Neural cell (in vitro differentiated cells): ENCODE results near the gene NR1I3.

Experiments
- CTCF ChIP-seq: fragments of 450-650 bp; IDR thresholded peaks from 2 replicates; pipeline ENCODE4 v1.5.1; 2014; ENCODE audit warnings: antibody characterized with exemption, mild to moderate bottlenecking, moderate library complexity; ENCODE audit not compliant: poor library complexity, severe bottlenecking
- TAF1 ChIP-seq: IDR thresholded peaks from 2 replicates; pipeline ENCODE4 v1.6.1; 2012; ENCODE audit warnings: low read depth

DNA sequence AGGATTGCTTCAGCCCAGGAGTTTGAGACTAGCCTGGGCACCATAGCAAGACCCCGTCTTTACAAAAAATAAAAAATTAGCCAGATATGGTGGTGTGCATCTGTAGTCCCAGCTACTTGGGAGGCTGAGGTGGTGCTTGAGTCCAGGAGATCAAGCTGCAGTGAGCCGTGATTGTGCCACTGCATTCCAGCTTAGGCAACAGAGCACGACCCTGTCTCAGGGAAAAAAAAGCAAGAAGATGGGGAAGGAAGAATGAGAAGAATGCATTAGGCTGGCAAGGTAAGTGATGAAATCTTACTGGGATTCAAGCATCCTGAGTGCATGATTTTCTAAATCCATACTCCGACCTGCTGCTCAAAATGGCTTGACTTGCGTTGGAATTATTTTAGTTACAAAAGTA is 27.3 kb upstream of the NR1I3 start:
- TF ChIP-seq CTCF, result no peak
- no peak for TF ChIP-seq TAF1
